SW480 (cell line): Measurements from ENCODE around the gene TLR9.

Experiments
- DNase-seq: peaks from one replicate; pipeline ENCODE4 v3.0.0-alpha.2; 2016; ENCODE audit warnings: low spot score

The TLR9 gene

DNA sequence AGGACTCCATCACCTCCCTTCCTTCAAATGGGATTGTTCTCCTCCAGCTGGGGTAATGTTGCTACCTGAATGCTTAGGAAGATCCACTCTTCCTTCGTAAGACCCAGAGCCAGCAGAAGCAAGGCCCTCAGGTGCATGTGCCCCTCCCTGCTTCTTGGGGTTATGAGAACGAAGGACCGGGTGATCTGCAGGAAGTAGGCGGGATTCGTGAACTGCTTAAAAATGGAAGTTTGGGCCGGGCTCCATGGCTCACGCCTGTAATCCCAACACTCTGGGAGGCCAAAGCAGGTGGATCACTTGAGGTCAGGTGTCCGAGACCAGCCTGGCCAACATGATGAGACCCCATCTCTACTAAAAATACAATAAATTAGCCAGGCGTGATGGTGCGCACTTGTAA lies 8.0 kb downstream of the TLR9 start:
- DNase-seq: no peak

DNA sequence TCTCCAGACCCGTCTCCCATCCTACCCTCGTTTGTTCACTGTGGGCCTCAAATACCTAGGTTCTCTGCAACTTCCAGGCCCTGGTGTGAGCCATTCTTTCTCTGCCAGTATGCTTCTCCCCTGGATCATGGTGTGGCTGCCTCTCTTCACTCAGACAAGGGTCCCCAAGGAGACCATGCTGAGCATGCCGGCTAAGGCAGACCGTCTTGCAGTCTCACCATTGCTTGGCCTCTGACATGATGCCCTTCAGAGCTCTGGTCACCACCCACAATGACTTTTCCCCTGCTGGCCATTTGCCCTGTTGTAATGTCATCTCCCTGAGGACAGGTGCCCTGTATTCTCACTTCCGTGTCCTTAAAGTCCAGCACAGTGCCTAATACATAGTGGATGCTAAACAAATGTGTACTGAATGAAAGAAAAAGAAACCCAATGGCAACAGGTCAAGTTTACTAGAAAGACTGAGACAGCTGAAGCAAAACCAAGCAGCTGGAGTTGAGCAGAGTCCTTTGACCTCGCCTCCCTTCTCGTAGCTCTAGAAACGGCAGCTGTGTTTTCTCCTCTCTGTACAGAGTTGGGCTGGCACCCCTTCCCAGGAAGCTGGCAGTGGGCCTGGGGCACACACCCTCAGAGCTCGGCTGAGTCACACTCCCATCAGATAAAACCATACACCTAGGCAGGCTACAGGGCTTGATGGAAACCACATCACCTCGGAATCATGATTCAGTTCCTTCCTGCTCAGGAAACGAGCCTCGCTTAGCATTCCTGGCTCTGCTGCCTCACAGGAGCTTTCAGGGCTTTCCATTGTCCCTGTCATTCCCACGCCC lies 8.6 kb downstream of the TLR9 start:
- peak; percentile 94 for DNase-seq

DNA sequence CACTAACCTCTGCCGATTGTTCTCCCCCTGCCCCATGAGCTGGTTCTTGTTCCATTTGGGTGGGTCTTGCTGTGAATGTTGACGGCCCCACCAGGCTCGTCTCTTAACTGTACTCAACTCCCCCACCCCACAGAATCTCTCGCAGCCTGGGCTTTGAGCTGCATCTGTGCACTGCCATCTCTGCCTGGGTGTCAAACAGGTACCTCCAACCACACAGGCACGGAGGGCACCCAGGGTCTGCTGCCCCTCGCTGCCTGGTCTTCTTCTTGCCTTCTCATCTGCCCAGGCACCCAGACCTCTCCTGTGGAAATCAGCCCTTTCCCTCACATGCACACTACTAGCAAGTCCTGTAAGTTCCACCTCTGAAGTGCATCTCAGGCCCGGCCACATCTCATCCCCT lies 10.1 kb downstream of the TLR9 start:
- DNase-seq: no peak

DNA sequence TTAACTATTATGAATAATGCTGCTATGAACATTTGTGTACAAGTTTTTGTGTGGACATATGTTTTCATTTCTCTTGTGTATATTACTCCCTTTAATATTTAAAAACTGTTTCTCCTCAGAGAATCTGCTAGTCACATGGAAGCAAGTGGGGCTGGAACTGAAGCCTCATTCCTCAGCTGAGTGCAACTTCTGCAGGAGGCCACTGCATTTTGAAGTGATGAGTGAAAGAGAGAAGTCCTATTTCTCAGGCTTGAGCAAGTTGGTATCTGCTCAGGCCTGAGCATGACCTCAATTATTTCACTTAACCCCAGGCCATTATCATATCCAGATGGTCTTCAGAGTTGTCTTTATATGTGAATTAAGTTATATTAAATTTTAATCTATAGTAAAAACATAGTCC lies 11.5 kb downstream of the TLR9 start:
- DNase-seq: no peak

DNA sequence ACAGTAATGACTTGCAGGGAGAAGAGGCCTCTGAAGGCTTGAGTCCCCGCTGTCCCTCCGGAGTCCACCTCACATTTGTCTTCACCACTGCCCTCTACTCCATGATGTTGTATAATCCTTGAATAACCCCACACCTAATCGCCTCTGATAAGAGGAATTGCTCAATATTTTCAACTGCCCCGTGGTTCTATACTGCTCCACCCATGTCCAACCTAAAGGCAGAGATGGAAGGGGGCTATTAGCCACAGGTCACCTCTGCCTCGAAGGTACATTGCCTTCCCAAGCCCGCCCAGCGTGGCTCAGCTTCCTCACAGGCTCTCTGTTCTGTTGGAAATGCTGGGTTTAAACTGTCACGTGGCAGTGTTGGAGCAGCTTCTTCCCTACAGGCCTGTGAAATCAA lies 12.4 kb downstream of the TLR9 start:
- no peak for DNase-seq

DNA sequence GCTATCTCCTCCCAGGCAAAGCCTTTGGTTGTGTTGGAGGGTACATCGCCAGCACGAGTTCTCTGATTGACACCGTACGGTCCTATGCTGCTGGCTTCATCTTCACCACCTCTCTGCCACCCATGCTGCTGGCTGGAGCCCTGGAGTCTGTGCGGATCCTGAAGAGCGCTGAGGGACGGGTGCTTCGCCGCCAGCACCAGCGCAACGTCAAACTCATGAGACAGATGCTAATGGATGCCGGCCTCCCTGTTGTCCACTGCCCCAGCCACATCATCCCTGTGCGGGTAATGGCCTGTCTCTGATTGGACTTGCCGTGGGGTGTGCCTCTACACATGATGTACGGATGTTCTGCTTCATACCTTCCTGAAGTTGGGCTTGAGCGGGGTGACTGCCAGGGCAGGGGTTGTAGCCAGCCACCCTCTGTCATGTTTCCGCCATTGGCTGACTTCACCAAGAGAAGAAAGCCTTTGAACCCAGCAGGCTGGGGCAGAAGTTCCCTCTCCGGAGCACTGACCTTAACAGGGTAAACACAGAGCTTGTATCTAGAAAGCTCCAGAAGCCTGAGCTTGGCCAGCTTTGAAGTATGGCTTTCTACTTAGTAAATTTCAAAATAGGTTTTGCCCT lies 14.1 kb downstream of the TLR9 start:
- no peak for DNase-seq

DNA sequence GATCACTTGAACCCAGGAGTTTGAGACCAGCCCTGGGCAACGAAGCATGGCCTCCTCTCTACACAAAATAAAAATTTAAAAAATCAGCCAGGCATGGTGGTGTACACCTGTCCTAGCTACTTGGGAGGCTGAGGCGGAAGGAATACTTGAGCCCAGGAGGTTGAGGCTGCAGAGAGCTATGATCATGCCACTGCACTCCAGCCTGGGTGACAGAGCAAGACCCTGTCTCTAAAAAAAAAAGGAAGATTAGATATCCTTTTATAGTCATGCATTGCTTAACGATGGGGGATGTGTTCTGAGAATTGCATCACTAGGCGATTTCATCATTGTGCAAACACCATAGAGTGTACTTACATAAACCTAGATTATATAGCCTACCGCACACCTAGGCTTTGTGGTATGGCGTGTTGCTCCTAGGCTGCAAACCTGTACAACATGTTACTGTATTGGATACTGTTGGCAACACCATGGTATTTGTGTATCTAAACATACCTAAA lies 14.8 kb downstream of the TLR9 start:
- no peak for DNase-seq

DNA sequence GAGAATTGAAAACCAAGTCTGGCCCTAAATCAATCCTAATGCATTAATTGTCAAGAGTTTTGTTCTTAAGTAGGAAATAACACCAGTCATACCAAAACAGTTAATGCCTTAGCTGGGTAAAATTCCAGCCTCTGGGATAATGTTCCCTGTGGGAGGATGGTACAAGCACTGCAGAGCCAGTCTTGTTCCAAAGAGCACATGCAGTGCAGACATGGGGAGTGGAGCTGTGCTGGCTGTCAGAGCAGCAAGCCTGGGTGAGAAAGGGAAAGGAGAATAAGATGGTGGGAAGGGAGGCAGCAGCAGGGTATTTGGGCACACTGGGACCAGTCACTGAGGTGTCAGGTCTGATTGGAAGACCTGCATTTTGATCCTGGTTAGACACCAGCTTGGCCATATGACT lies 15.4 kb downstream of the TLR9 start:
- DNase-seq: no peak

DNA sequence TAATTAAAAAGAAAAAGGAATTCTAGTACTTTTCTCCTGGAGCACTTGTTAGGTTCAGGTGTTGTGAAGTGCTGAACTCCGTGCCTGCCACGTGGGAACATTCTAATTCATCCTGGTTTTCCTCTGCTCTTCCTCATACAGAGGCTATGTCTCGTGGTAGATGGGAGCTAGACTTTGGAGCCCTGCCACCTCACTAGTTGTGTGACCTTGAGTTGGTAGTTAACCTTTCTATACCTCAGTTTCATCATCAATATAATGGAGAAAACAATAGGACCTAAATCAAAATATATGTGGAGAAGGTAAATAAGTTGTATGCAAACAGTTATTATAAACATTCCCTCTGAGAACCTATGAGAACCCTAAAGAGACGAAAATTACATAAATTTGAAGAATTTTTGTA lies 16.9 kb downstream of the TLR9 start:
- DNase-seq: no peak

DNA sequence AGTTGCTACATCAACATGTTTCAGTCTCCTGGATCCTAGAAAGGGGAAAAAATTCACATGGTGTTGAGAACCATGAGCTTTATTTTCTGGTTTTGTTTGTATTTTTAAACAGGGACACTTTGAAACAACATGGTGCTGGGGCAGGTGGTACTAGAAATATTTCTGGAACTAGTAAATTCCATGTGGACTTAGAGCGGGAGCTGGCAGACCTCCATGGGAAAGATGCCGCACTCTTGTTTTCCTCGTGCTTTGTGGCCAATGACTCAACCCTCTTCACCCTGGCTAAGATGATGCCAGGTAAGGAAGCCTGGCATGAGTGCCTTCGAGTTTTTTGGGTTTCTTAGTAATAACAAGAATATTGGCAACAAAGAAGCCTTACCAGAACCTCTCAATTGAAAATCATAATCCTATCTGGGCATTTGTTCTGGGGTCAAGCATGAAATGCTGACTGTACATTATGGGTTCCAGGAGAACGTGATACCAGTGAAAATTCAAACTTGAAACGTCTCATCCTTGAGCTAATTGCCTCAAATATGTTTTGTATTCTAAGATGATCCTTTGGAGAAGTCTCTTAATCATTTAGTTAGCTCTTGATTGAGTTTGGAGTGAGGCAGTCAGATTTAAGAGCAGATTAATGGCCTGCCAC lies 19.6 kb downstream of the TLR9 start:
- DNase-seq: no peak

DNA sequence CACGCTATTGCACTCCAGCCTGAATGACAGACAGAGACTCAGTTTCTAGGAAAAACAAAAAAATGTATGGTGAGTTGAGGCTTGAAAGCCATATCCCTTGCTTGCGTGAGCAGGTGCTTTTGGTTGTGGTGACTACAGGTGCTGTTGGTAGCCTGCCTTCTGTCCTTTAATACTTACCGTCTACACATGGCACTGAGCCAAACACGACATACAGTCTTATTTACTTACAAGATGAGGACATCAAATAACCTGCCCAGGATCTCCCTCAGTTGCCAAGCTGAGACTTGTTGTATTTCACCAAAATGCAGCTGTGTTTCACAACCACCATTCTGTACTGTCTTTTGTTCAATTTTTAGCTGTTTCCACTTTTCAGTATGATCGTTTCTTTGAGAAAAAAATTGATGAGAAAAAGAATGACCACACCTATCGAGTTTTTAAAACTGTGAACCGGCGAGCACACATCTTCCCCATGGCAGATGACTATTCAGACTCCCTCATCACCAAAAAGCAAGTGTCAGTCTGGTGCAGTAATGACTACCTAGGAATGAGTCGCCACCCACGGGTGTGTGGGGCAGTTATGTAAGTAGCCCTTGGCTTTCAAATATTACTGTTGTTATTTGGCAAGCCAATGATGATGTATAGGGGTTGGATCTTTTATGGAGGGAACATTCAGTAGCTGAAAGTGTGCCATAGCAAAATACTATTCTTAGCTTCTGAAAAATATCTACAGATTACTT lies 20.9 kb downstream of the TLR9 start:
- peak; percentile 6 for DNase-seq

DNA sequence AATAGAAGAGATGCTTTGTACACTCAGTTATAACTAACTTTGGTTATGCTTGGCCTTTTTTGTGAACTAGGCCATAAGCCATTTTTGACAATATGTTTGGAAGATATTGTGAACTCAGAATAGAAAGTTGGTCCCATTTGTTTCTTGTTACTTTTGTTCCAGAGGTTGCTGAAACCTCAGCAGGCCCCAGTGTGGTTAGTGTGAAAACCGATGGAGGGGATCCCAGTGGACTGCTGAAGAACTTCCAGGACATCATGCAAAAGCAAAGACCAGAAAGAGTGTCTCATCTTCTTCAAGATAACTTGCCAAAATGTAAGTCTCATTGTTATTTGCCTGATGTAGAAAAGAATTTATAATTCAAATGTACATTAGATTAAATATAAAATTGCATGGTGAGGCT lies 21.7 kb downstream of the TLR9 start:
- DNase-seq: no peak

DNA sequence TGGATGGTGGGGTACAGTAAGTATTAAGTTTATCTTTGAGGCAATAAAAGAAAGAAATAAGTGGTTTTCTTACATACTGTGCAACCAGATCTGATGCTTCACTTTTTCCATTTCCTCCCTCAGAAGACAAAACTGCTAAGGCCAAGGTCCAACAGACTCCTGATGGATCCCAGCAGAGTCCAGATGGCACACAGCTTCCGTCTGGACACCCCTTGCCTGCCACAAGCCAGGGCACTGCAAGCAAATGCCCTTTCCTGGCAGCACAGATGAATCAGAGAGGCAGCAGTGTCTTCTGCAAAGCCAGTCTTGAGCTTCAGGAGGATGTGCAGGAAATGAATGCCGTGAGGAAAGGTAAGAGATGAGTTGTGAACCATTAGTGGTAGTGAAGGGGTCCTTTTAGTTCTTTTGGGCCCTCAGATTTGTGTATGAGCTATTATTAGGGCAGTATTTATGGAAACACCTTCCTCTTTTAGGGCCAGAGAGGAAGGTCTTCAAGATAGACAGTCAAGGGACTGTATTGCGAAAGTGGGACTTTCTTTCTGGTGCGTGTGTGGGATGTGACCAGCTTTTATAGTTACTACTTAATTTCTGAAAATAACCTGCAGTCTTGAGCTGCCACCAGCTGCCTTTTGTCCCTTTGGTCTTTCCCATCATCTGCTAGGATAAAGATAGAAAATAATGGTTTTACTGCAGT lies 22.9 kb downstream of the TLR9 start:
- DNase-seq: no peak

DNA sequence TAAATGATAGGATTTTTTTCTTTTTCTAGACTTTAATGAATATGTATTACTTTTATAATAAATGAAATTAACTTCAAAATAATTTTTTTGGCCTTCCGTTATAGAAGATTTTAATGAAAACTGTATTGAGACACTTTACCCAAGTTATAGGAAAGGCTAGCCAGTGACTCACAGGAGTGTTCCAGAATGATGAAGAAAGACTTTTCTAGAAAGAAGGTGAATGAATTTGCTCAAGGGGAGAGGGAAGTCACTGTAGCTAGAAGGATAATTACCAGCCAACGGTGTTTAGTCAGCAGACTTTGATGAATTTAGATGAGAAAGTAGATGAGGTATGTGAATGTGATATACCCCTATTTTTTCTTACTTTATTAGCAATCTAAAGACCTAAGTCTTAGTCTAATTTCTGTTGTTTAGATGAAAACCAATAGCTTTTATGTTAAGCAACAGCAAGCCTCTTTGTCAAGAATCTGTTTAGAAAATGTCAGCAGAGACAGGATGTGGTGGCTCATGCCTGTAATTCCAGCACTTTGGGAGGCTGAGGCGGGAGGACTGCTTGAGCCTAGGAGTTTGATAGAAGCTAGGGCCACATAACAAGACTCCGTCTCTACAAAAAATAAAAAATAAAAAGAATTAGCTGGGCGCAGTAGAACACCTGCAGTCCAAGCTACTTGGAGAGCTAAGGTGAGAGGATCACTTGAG lies 24.3 kb downstream of the TLR9 start:
- no peak for DNase-seq

DNA sequence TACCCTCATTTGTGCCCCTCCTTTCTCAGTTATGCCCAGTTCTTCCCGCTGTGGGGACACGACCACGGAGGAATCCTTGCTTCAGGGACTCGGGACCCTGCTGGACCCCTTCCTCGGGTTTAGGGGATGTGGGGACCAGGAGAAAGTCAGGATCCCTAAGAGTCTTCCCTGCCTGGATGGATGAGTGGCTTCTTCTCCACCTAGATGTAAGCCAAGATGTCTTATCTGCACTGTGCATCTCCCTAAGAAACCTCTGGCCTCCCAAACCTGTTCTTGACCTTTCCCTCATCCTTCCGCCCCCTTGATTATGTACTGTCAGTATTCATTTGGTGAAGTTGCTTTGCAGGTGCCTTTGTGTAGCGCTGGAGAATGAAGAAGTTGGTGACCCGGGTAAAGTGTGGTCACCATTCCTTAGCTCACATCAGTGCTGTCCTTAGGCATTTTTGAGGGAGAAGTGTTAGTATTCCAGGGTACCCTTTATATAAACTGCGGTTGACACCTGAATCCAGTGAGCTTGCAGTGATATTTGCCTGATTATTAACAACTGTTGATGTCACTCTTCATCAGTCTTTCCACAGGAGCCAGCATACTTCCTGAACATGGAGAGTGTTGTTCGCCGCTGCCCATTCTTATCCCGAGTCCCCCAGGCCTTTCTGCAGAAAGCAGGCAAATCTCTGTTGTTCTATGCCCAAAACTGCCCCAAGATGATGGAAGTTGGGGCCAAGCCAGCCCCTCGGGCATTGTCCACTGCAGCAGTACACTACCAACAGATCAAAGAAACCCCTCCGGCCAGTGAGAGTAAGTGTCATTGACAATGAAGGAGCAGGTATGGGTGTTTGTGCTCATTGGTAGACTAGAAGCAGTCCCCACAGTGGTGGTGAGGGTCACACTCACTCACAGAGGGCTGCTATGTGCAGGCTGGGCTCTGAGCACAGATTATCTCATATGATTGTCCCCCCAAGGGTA lies 26.5 kb downstream of the TLR9 start:
- no peak for DNase-seq

DNA sequence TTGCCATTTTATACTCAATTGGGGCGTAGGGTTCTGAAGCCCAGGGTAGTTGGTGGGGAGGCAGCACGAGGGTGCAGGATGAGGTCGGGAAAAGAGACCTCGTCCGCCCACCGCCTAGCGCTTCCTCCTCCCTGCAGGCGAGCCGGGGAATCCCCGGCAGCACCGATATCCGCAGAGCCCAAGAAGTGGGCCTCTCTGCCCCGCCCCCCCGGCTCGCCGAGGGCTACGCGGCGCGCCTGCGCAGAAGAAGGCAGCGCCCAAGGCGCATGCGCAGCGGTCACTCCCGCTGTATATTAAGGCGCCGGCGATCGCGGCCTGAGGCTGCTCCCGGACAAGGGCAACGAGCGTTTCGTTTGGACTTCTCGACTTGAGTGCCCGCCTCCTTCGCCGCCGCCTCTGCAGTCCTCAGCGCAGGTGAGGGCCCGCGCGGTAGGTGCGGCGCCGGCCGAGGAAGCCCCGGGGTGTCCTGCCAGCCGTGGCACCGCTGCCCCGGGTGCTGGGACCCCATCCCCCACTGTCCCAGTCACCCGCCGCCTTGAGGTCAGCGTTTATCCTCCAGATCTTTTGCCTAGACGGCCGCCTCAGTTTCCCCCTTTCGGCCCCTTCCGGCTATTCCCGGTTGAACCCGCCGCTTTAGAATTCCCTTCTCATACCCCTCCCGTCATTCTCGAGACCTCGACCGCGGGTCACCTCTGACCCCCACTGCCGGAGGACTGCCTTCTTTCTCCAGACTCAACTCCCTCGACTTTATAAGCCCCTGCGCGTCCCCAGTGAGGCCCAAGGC lies 27.4 kb downstream of the TLR9 start, which contains the start of gene ALAS1:
TSS of gene ALAS1 (plus strand) at position 319 of the 784 bp plus-strand sequence. CDS start 1,082 bp downstream, outside the sequence.
- peak; percentile 85 for DNase-seq

DNA sequence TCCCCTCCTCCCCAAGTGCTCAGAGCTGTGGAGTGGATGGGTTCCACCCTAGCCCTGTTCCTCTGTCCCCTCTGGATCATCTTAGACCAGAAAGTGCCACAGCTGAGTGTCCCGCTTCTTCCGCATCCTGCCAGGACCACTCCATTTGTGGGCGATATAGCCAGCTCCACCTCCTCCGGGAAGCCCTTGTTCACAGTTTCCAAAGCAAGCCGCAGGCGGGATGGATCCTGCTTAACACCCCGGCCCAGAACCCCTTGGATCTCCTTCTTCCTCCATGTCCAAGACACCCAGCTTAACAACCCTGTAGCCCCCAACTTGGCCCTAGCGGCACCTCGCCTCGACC lies 28.0 kb downstream of the TLR9 start:
- DNase-seq: peak; percentile 7

DNA sequence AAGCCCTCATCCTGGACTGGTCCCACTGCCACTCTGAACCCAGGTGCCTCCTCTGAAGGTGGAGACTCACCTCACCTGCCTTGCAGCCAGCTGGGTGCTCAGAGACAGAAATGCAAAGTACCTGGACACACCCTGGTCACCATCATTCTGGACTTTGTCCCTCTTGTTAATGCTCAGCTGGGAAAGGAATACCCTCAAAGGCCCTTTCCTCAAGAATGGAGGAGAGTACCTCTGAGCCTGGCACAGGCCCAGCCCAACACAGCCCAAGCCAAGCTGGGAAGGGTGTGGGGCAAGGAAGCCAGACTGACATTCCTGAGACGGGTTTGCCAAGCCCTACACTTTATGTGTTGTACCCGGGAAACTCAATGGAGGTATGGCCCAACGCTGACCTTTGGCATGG lies 28.5 kb downstream of the TLR9 start:
- peak; percentile 50 for DNase-seq

DNA sequence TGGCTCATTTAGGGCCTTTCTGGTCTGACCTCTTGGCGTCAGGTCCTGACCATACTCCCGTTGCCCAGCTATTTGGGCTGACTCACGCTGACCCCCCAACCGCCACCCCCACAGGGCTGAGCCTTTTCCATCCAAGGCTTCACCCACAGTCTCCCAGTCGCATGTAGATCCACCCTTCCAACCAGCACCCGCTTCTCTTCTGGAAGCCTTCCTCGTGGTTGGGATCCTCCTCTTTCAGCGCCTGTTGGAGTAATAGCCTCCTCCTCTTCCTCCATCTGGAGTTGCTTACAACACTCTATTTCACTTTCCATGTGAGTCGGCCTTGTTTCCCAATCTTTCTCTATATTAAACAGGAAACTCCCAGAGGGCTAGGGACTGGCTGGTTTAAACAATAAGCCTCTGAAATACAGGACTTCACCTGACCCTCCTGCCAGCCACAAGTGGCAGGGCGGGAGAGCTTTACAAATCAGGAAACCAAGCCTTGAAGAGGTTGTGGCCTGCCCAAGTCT lies 29.6 kb downstream of the TLR9 start:
- no peak for DNase-seq
